ENCODE results near the gene CAST. TPM values are rescaled to one million over a fixed set of nuclear protein-coding genes. Genes with fewer than 3 reads are reported as not detected.

The CAST gene
- total RNA-seq, 4 donors from 2014 or later: 247 to 316 (median 259) TPM

DNA sequence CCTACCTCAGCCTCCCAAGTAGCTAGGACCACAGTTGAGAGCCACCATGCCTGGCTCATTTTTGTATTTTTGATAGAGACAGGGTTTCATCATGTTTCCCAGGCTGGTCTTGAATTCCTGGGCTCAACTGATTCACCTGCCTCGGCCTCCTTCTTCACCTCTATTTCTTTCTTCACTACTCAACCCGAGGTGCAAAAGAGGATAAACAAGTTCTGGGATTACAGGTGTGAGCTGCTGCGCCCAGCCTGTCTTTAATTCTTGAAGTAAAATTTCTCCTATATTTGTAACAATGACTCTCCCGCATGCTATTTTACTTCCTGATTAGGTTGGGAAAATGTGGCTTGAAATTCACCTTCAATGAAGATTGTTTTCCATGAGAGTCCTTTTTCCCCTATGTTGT is 46.4 kb downstream of the CAST start:
- H3K36me3 ChIP-seq: no peaks in the 10 kb centered on the region
- TF ChIP-seq, protein P1, sequence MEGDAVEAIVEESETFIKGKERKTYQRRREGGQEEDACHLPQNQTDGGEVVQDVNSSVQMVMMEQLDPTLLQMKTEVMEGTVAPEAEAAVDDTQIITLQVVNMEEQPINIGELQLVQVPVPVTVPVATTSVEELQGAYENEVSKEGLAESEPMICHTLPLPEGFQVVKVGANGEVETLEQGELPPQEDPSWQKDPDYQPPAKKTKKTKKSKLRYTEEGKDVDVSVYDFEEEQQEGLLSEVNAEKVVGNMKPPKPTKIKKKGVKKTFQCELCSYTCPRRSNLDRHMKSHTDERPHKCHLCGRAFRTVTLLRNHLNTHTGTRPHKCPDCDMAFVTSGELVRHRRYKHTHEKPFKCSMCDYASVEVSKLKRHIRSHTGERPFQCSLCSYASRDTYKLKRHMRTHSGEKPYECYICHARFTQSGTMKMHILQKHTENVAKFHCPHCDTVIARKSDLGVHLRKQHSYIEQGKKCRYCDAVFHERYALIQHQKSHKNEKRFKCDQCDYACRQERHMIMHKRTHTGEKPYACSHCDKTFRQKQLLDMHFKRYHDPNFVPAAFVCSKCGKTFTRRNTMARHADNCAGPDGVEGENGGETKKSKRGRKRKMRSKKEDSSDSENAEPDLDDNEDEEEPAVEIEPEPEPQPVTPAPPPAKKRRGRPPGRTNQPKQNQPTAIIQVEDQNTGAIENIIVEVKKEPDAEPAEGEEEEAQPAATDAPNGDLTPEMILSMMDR (IDR thresholded peaks at IDR 0.05): no peak
- TF ChIP-seq EP300 (IDR thresholded peaks at IDR 0.05) (no peak), POLR2A (IDR thresholded peaks at IDR 0.05) (no peak)
- WGBS, 2 donors: 92 to 93% methylated on average over 4 of the region's 4 CpGs
- peaks cover 0 to 69% (median 3%) of the 10 kb centered on the region in 4 donors for H3K4me1 ChIP-seq
- H3K27ac ChIP-seq: no peak overlapping the region
- no peaks in the 10 kb centered on the region for H3K27me3 ChIP-seq
- DNase-seq (ENCODE audit: low spot score in 2 of 2): no peak
- no peak overlapping the region for H3K4me3 ChIP-seq
- H3K9me3 ChIP-seq: no peaks in the 10 kb centered on the region

DNA sequence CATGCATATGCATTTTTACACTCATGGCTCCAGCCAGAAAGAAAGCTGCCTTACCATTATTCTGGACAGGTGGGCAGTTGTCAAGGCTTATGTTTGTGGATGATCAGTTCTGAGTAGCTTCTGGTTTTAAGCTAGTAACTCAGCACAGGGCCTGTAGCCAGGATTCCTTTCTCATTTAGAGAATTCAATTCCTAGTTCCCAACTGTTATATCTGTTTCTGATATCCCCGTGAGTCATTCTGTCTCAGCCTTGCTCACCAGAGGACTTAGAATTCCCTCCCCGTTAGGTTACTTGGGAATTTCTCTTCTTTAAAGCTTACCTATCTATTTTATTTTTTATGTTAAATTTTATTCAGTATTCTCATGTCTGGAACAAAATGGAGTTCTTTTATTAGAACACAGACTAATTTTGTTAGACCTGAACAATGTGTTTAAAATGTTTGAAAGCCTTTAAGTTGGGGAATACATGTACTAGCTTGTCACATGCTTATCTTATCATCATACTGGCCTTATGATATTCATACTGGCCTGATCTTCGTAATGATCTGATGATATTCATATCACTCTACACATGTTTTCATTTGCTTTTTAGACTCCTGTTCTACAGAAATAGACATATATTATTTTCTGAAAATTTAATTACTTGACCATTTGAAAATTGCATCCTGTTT is 47.1 kb downstream of the CAST start:
- DNase-seq (ENCODE audit: low spot score in 2 of 2): no peak
- TF ChIP-seq POLR2A (IDR thresholded peaks at IDR 0.05) (no peak), EP300 (IDR thresholded peaks at IDR 0.05) (no peak)
- TF ChIP-seq, protein P1 (IDR thresholded peaks at IDR 0.05): no peak
- 56 to 57% methylated on average over 3 of the region's 3 CpGs for WGBS, 2 donors
- H3K27me3 ChIP-seq: no peaks in the 10 kb centered on the region
- no peaks in the 10 kb centered on the region for H3K9me3 ChIP-seq
- no peak overlapping the region for H3K27ac ChIP-seq
- H3K4me1 ChIP-seq: peaks cover 0 to 69% (median 6%) of the 10 kb centered on the region in 4 donors
- no peak overlapping the region for H3K4me3 ChIP-seq
- no peaks in the 10 kb centered on the region for H3K36me3 ChIP-seq

DNA sequence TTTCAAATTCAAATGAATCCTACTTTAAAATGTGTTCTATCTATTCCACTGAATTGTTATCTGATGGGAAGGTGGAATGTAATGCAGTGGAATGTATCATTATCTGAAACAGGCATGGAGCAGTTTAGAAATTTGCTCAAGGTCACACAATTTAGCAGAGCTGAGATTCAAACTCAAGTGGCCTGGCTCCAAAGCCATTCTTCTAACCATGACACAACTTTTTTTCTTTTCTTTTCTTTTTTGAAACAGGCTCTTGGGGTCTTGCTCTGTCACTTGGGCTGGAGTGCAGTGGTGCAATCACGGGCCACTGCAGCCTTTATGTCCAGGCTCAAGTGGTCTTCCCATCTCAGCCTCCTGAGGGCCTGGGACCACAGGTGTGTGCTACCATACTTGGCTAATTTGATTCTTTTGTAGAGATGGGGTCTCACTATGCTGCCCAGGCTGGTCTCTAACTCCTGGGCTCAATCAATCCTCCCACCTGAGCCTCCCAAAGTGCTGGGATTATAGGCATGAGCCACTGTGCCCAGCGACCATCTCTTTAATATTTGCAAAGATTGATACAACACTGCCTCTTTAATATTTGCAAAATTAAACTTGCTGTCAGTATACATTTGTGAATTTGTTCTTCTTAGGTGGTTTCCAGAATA is 50.0 kb downstream of the CAST start:
- 91 to 92% methylated on average over 2 of the region's 2 CpGs for WGBS, 2 donors
- H3K27me3 ChIP-seq: no peaks in the 10 kb centered on the region
- peak overlapping the region in 1 of 4 donors; percentile 38 for H3K27ac ChIP-seq
- H3K4me3 ChIP-seq: no peak overlapping the region
- no peak for DNase-seq (ENCODE audit: low spot score in 2 of 2)
- no peak for TF ChIP-seq POLR2A (IDR thresholded peaks at IDR 0.05)
- TF ChIP-seq EP300 (IDR thresholded peaks at IDR 0.05): no peak
- TF ChIP-seq, protein P1 (IDR thresholded peaks at IDR 0.05): no peak
- no peaks in the 10 kb centered on the region for H3K36me3 ChIP-seq
- H3K9me3 ChIP-seq: no peaks in the 10 kb centered on the region
- peaks cover 0 to 79% (median 26%) of the 10 kb centered on the region in 4 donors for H3K4me1 ChIP-seq

DNA sequence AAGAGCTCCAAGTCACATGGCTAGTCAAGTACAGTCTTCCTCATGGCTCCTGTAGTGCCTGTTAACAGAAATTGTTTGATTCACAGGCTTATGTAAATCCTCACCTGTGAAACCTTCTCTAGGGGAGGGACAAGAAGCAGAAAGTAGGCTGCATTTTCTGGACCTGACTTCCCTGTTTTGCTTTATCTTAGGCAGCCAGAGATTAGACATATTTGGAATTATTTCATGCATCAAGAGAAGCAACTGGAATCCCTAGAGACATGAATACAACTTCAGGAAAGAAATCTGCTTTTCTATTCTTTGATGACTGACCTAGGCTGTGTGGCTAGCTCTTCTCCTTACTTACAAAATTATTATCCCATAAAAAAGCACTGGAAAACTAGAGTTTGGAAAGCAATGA is 52.3 kb downstream of the CAST start:
- Histone ChIP-seq H3K27me3 (no peaks in the 10 kb centered on the region), H3K27ac (peak overlapping the region; percentile 38 to 90 (median 70)), H3K4me1 (peaks cover 0 to 79% (median 29%) of the 10 kb centered on the region in 4 donors), H3K9me3 (no peaks in the 10 kb centered on the region), H3K4me3 (no peak overlapping the region), H3K36me3 (no peaks in the 10 kb centered on the region)
- DNase-seq (ENCODE audit: low spot score in 2 of 2): no peak
- TF ChIP-seq, protein P1 (IDR thresholded peaks at IDR 0.05): no peak
- TF ChIP-seq POLR2A (IDR thresholded peaks at IDR 0.05) (no peak), EP300 (IDR thresholded peaks at IDR 0.05) (no peak)

DNA sequence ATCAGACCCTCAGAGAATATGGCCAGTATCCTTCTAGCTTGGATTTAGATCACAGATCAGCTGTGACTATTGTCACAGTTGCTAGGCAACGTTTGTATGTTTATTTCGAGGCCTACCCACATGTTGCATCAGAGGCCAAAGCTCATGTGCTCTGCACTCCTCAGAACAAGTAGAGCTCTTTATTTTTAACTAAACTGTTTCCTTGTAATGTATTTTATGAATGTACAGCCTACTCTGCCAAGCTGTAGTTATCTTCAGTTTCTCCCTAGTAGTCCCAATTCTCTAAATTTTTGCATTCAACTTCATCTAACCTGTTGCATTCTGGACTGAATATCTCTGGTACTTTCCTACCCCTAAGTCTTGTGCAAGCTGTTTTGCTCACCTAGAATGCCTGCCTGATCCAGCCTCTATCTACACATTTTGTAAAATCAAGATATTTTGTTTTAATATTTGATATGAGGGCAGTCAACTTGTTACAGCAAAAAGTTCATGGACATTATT is 52.8 kb downstream of the CAST start:
- peak overlapping the region; percentile 38 to 90 (median 70) for H3K27ac ChIP-seq
- H3K27me3 ChIP-seq: no peaks in the 10 kb centered on the region
- H3K9me3 ChIP-seq: no peaks in the 10 kb centered on the region
- WGBS, 2 donors: 0 to 16% methylated on average over 2 of the region's 2 CpGs
- peaks cover 0 to 84% (median 29%) of the 10 kb centered on the region in 4 donors for H3K4me1 ChIP-seq
- H3K36me3 ChIP-seq: no peaks in the 10 kb centered on the region
- H3K4me3 ChIP-seq: no peak overlapping the region
- peak in 1 of 2 donors; percentile 63 for DNase-seq (ENCODE audit: low spot score in 2 of 2)
- TF ChIP-seq POLR2A (IDR thresholded peaks at IDR 0.05) (peak in 1 of 2 donors; percentile 11), EP300 (IDR thresholded peaks at IDR 0.05) (peak; percentile 83 to 93)
- TF ChIP-seq, protein P1 (IDR thresholded peaks at IDR 0.05): no peak

Measured in tibial nerve (tissue), 4 donors.